ENCODE measurements around the gene PRELID1.

The PRELID1 gene

DNA sequence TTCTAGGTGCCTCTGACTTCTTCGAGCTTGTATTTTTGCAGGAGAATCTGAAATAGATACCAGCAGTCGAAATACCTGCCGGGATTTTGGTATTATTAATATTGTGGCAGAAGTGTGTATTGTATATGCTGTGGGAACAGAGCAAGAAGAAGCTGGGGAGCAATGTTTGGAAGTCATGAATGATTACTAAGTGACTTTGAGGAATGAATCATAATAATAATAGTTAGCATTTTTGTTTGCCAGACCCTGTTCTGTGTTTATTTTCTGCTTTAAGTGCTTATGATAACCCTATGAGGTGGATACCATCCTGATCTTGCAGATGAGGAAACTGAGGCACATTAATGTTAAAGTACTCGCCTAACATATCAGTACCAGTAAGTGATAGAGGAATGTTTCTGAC, 32.5 kb upstream of the PRELID1 start:
- H3K4me3 ChIP-seq (ENCODE audit: low read length) = no peak overlapping the region
- H3K4me1 ChIP-seq (ENCODE audit: control insufficient read depth, insufficient read depth, low read length) = no peaks in the 10 kb centered on the region
- no CpG with 5 or more reads among the region's 4 CpGs for WGBS (ENCODE audit: insufficient coverage, insufficient read length)
- H3K9me3 ChIP-seq (ENCODE audit: control insufficient read depth, insufficient read depth, low read length) = no peaks in the 10 kb centered on the region
- DNase-seq (ENCODE audit: low read depth, low spot score) = no peak
- H3K27me3 ChIP-seq (ENCODE audit: control insufficient read depth, insufficient read depth, low read length) = no peaks in the 10 kb centered on the region
- no peak overlapping the region for H3K27ac ChIP-seq (ENCODE audit: low read length)
- H3K36me3 ChIP-seq (ENCODE audit: control insufficient read depth, insufficient read depth, low read length) = peaks cover 18% of the 10 kb centered on the region

DNA sequence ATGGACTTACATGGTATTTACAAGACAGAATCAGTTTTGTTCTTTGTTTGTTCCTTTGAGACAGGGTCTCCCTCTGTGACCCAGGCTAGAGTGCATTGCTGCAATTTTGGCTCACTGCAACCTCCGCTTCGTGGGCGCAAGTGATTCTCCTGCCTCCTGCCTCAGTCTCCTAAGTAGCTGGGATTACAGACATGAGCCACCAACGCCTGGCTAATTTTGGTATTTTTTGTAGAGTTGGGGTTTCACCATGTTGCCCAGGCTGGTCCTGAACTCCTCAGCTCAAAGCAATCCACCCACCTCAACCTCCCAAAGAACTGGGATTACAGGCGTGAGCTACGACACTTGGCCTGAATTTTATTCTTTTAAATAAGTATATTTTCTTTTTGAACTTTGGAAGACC, 27.7 kb upstream of the PRELID1 start:
- no peak for DNase-seq (ENCODE audit: low read depth, low spot score)
- no peaks in the 10 kb centered on the region for H3K27me3 ChIP-seq (ENCODE audit: control insufficient read depth, insufficient read depth, low read length)
- no peak overlapping the region for H3K27ac ChIP-seq (ENCODE audit: low read length)
- no peaks in the 10 kb centered on the region for H3K9me3 ChIP-seq (ENCODE audit: control insufficient read depth, insufficient read depth, low read length)
- WGBS (ENCODE audit: insufficient coverage, insufficient read length) = no CpG with 5 or more reads among the region's 6 CpGs
- no peaks in the 10 kb centered on the region for H3K4me1 ChIP-seq (ENCODE audit: control insufficient read depth, insufficient read depth, low read length)
- H3K4me3 ChIP-seq (ENCODE audit: low read length) = no peak overlapping the region
- H3K36me3 ChIP-seq (ENCODE audit: control insufficient read depth, insufficient read depth, low read length) = peaks cover 21% of the 10 kb centered on the region

DNA sequence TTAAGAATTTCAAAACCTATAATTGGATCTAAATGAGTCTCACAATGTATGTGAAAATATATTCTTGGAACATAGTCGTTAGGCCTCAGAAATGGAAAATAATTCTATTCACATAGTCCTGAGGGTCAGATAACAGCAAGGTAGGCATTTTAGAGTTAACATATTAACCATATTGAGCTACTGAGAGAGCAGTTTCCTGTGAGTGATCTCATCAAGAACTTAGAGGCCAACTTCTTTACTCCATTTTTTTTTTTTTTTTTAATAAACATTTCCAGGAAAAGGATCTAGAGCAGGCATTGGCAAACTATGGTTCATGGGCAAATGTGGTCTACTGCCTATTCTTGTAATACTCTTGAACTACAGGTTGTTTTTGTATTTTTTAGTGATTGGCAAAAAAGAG, 26.7 kb upstream of the PRELID1 start:
- Histone ChIP-seq H3K4me3 (ENCODE audit: low read length) (no peak overlapping the region), H3K36me3 (ENCODE audit: control insufficient read depth, insufficient read depth, low read length) (peaks cover 22% of the 10 kb centered on the region), H3K4me1 (ENCODE audit: control insufficient read depth, insufficient read depth, low read length) (no peaks in the 10 kb centered on the region), H3K9me3 (ENCODE audit: control insufficient read depth, insufficient read depth, low read length) (no peaks in the 10 kb centered on the region), H3K27me3 (ENCODE audit: control insufficient read depth, insufficient read depth, low read length) (no peaks in the 10 kb centered on the region), H3K27ac (ENCODE audit: low read length) (no peak overlapping the region)
- WGBS (ENCODE audit: insufficient coverage, insufficient read length) = no CpG with 5 or more reads among the region's 1 CpG
- no peak for DNase-seq (ENCODE audit: low read depth, low spot score)

DNA sequence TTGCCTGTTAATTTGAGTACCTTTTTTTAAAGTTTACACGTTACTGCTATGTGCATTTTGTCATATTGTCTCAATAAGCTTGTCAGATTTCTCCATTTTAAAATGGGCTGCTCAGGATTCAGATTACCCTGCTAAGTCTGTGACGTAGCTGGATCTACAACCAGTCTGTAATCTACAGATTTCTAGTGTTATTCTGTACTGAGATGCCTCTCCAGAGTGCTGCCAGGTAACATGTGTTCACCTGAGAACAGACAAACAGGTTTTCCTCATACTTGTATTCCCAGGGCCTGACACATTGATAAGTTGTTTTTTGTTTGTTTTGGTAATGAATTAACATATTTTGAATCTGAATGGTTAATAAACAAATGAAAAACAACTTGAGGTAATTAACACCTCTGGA, 15.4 kb upstream of the PRELID1 start:
- Histone ChIP-seq H3K4me1 (ENCODE audit: control insufficient read depth, insufficient read depth, low read length) (no peaks in the 10 kb centered on the region), H3K9me3 (ENCODE audit: control insufficient read depth, insufficient read depth, low read length) (no peaks in the 10 kb centered on the region), H3K27ac (ENCODE audit: low read length) (no peak overlapping the region), H3K4me3 (ENCODE audit: low read length) (no peak overlapping the region), H3K36me3 (ENCODE audit: control insufficient read depth, insufficient read depth, low read length) (peaks cover 28% of the 10 kb centered on the region; the same call in 1 of the 2 replicates), H3K27me3 (ENCODE audit: control insufficient read depth, insufficient read depth, low read length) (no peaks in the 10 kb centered on the region)
- WGBS (ENCODE audit: insufficient coverage, insufficient read length) = no CpG with 5 or more reads among the region's 2 CpGs
- DNase-seq (ENCODE audit: low read depth, low spot score) = no peak

DNA sequence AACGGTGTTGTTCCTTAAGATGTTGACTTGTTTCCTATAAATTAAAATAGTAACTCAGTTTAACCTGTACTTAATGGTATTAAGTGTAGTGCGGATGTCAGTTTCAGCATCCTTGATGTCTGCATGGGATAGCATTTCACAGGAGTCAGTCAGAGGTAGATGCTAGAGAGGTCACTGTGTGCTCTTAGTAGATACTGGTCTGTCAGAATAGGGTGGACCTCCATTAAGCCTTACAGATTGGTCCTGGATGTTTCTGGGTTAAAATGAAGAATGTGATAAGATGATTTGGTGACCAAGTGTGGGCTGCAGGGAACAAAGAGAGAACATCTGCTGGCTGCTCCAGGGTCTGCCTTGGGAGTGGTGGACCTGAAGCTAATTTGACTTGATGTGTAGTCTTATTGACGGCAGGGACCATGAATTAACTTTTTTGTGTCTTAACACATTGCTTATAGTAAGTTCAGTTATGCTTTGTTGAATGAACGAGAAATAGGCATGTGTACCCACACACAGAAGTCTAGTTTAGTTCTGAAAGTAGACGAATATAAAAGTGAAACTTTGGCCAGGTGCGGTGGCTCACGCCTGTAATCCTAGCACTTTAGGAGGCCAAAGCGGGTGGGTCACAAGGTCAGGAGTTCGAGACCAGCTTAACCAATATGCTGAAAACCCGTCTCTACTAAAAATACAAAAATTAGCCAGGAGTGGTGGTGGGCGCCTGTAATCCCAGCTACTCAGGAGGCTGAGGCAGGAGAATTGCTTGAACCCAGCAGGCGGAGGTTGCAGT, 12.6 kb upstream of the PRELID1 start:
- Histone ChIP-seq H3K27ac (ENCODE audit: low read length) (no peak overlapping the region), H3K4me1 (ENCODE audit: control insufficient read depth, insufficient read depth, low read length) (no peaks in the 10 kb centered on the region)
- no CpG with 5 or more reads among the region's 12 CpGs for whole genome bisulfite sequencing (ENCODE audit: insufficient coverage, insufficient read length)

DNA sequence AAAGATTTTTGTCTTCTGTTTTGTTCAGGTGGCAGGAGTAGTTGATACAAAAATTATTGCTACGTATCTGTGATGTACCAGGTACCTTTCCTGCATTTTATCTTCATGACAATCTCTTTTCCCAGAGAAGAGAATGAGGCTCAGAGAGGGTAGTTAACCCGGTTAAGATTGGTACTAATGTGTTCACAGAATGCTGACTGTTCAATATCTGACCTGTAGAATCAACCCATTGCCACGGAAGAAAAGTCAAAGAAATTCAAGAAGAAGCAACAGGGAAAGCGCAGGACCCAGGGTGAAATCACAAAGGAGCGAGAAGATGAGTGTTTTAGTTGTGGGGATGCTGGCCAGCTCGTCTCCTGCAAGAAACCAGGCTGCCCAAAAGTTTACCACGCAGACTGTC, 11.9 kb upstream of the PRELID1 start:
- no peak overlapping the region for H3K27ac ChIP-seq (ENCODE audit: low read length)

More for the DNA sequence above, 12.6 kb upstream of the PRELID1 start:
- Histone ChIP-seq H3K9me3 (ENCODE audit: control insufficient read depth, insufficient read depth, low read length) (no peaks in the 10 kb centered on the region), H3K4me3 (ENCODE audit: low read length) (no peak overlapping the region), H3K36me3 (ENCODE audit: control insufficient read depth, insufficient read depth, low read length) (peaks cover 45% of the 10 kb centered on the region), H3K27me3 (ENCODE audit: control insufficient read depth, insufficient read depth, low read length) (no peaks in the 10 kb centered on the region)
- DNase-seq (ENCODE audit: low read depth, low spot score) = no peak

DNA sequence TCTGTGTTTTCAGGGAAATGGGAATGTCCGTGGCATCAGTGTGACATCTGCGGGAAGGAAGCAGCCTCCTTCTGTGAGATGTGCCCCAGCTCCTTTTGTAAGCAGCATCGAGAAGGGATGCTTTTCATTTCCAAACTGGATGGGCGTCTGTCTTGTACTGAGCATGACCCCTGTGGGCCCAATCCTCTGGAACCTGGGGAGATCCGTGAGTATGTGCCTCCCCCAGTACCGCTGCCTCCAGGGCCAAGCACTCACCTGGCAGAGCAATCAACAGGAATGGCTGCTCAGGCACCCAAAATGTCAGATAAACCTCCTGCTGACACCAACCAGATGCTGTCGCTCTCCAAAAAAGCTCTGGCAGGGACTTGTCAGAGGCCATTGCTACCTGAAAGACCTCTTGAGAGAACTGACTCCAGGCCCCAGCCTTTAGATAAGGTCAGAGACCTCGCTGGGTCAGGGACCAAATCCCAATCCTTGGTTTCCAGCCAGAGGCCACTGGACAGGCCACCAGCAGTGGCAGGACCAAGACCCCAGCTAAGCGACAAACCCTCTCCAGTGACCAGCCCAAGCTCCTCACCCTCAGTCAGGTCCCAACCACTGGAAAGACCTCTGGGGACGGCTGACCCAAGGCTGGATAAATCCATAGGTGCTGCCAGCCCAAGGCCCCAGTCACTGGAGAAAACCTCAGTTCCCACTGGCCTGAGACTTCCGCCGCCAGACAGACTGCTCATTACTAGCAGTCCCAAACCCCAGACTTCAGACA, 9.6 kb upstream of the PRELID1 start:
- Histone ChIP-seq H3K4me3 (ENCODE audit: low read length) (no peak overlapping the region), H3K27me3 (ENCODE audit: control insufficient read depth, insufficient read depth, low read length) (no peaks in the 10 kb centered on the region), H3K4me1 (ENCODE audit: control insufficient read depth, insufficient read depth, low read length) (peaks cover 2% of the 10 kb centered on the region; the same call in 1 of the 2 replicates), H3K27ac (ENCODE audit: low read length) (no peak overlapping the region), H3K36me3 (ENCODE audit: control insufficient read depth, insufficient read depth, low read length) (peaks cover 46% of the 10 kb centered on the region), H3K9me3 (ENCODE audit: control insufficient read depth, insufficient read depth, low read length) (no peaks in the 10 kb centered on the region)
- no peak for DNase-seq (ENCODE audit: low read depth, low spot score)
- WGBS (ENCODE audit: insufficient coverage, insufficient read length) = no CpG with 5 or more reads among the region's 12 CpGs

More for the DNA sequence above, 11.9 kb upstream of the PRELID1 start:
- Histone ChIP-seq H3K27me3 (ENCODE audit: control insufficient read depth, insufficient read depth, low read length) (no peaks in the 10 kb centered on the region), H3K9me3 (ENCODE audit: control insufficient read depth, insufficient read depth, low read length) (no peaks in the 10 kb centered on the region), H3K4me1 (ENCODE audit: control insufficient read depth, insufficient read depth, low read length) (no peaks in the 10 kb centered on the region), H3K36me3 (ENCODE audit: control insufficient read depth, insufficient read depth, low read length) (peaks cover 48% of the 10 kb centered on the region), H3K4me3 (ENCODE audit: low read length) (no peak overlapping the region)
- WGBS (ENCODE audit: insufficient coverage, insufficient read length) = no CpG with 5 or more reads among the region's 7 CpGs
- DNase-seq (ENCODE audit: low read depth, low spot score) = no peak

DNA sequence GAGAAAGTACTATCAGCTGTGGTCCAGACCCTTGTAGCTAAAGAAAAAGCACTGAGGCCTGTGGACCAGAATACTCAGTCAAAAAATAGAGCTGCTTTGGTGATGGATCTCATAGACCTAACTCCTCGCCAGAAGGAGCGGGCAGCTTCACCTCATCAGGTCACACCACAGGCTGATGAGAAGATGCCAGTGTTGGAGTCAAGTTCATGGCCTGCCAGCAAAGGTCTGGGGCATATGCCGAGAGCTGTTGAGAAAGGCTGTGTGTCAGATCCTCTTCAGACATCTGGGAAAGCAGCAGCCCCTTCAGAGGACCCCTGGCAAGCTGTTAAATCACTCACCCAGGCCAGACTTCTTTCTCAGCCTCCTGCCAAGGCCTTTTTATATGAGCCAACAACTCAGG, 9.0 kb upstream of the PRELID1 start:
- Histone ChIP-seq H3K36me3 (ENCODE audit: control insufficient read depth, insufficient read depth, low read length) (peaks cover 46% of the 10 kb centered on the region), H3K4me3 (ENCODE audit: low read length) (no peak overlapping the region), H3K27ac (ENCODE audit: low read length) (no peak overlapping the region), H3K9me3 (ENCODE audit: control insufficient read depth, insufficient read depth, low read length) (no peaks in the 10 kb centered on the region), H3K27me3 (ENCODE audit: control insufficient read depth, insufficient read depth, low read length) (no peaks in the 10 kb centered on the region), H3K4me1 (ENCODE audit: control insufficient read depth, insufficient read depth, low read length) (peaks cover 2% of the 10 kb centered on the region; the same call in 1 of the 2 replicates)
- WGBS (ENCODE audit: insufficient coverage, insufficient read length) = no CpG with 5 or more reads among the region's 3 CpGs
- no peak for DNase-seq (ENCODE audit: low read depth, low spot score)

DNA sequence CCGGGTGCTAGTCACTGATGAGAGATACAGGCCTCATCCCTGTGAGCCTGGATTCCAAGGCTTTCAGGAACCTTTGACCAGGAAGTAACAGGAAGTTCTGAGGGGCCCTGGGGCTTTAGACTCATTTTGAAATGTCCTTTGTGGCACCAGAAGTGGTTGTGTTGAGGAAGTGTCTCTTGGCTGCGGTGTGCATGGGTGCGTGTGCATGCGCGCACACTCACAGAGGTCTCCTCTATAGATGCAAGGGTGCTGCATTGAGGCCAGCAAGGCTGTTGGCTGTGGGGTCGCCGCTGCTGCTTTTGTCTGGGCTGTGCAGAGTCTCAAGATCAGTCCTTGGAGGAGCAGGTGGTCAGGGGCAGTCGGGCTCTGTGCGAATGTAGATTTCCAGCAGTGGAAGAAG, 7.7 kb upstream of the PRELID1 start:
- WGBS (ENCODE audit: insufficient coverage, insufficient read length) = no CpG with 5 or more reads among the region's 9 CpGs
- Histone ChIP-seq H3K27me3 (ENCODE audit: control insufficient read depth, insufficient read depth, low read length) (no peaks in the 10 kb centered on the region), H3K27ac (ENCODE audit: low read length) (no peak overlapping the region), H3K4me3 (ENCODE audit: low read length) (no peak overlapping the region), H3K36me3 (ENCODE audit: control insufficient read depth, insufficient read depth, low read length) (peaks cover 44% of the 10 kb centered on the region), H3K9me3 (ENCODE audit: control insufficient read depth, insufficient read depth, low read length) (no peaks in the 10 kb centered on the region), H3K4me1 (ENCODE audit: control insufficient read depth, insufficient read depth, low read length) (peaks cover 3% of the 10 kb centered on the region; the same call in 1 of the 2 replicates)
- no peak for DNase-seq (ENCODE audit: low read depth, low spot score)

DNA sequence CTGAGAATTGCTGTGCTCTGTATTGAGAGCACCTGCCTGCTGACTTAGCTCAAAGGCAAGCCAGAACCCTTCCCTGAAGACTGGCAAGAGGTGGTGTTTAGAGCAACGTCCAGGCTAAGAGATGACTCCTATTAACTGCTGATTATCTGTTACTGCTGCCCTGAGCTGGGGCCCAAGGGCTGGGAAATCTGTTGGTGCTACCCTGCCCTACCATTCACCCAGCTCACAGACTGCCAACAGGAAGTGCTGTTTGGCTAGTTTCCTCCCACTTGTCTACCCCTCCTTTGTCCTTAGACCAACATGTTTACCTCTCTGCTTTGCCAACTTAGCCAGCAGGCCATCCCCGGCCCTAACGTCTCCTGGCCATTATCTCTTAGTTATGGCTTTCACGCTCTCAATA, 7.0 kb upstream of the PRELID1 start:
- no peak overlapping the region for H3K4me3 ChIP-seq (ENCODE audit: low read length)
- no peaks in the 10 kb centered on the region for H3K27me3 ChIP-seq (ENCODE audit: control insufficient read depth, insufficient read depth, low read length)
- no peak overlapping the region for H3K27ac ChIP-seq (ENCODE audit: low read length)
- H3K9me3 ChIP-seq (ENCODE audit: control insufficient read depth, insufficient read depth, low read length) = no peaks in the 10 kb centered on the region
- DNase-seq (ENCODE audit: low read depth, low spot score) = no peak
- H3K36me3 ChIP-seq (ENCODE audit: control insufficient read depth, insufficient read depth, low read length) = peaks cover 42% of the 10 kb centered on the region
- peaks cover 3% of the 10 kb centered on the region; the same call in 1 of the 2 replicates for H3K4me1 ChIP-seq (ENCODE audit: control insufficient read depth, insufficient read depth, low read length)
- WGBS (ENCODE audit: insufficient coverage, insufficient read length) = no CpG with 5 or more reads among the region's 4 CpGs
